ENCODE measurements around the gene CXCL14. TPM values are rescaled to one million over a fixed set of nuclear protein-coding genes. Genes with fewer than 3 reads are reported as not detected.

CXCL14 gene
- polyA plus RNA-seq, 1 experiment = not detected

DNA sequence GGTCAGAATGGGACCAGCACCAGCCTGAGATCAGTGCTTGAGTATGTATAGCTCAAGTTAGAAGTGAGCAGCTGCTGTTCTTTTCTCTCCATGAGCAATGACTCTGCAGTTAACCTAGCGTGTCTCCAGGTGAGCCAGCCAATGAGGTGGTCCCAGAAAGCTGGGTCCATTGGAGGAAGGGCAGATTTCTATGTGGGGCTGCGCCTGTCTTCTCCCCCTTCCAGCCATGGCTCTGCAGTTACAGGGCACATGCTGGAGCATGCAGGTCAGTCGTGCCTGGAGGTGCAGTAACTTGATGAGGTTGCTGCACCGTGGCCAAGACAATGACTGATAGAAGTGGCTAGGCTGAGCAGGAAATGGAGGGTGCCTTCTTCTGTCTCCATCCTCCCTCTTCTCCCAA is 29.6 kb upstream of the CXCL14 start:
- no peak for DNase-seq (ENCODE audit: low read depth, low spot score)
- POLR2A ChIA-PET = no interaction called here
- CTCF ChIA-PET = no interaction called here
- H3K9me3 ChIP-seq (ENCODE audit: control insufficient read depth, insufficient read depth, low read length) = no peaks in the 10 kb centered on the region
- TF ChIP-seq CTCF (IDR thresholded peaks at IDR 0.05; ENCODE audit: low read depth, low read length) = no peak
- H3K27ac ChIP-seq (ENCODE audit: low read depth, low read length) = no peak overlapping the region
- H3K4me3 ChIP-seq (ENCODE audit: low read depth, low read length) = no peak overlapping the region
- peaks cover 3% of the 10 kb centered on the region for H3K27me3 ChIP-seq (ENCODE audit: control insufficient read depth, insufficient read depth, low read length)

- Histone ChIP-seq H3K4me3 (ENCODE audit: low read depth, low read length) (no peak overlapping the region), H3K9me3 (ENCODE audit: control insufficient read depth, insufficient read depth, low read length) (no peaks in the 10 kb centered on the region), H3K27me3 (ENCODE audit: control insufficient read depth, insufficient read depth, low read length) (peaks cover 3% of the 10 kb centered on the region), H3K27ac (ENCODE audit: low read depth, low read length) (no peak overlapping the region)
- DNase-seq (ENCODE audit: low read depth, low spot score) = no peak
- CTCF ChIA-PET = interaction anchor here (1.4 kb wide), 1 partner anchor 40 kb away, joined by 4 read pairs; no protein-coding TSS in a partner anchor
- POLR2A ChIA-PET = no interaction called here
- no peak for TF ChIP-seq CTCF (IDR thresholded peaks at IDR 0.05; ENCODE audit: low read depth, low read length)
Observed at GRCh38 chr5:135606431-135606830, 27.6 kb upstream of the CXCL14 start.

DNA sequence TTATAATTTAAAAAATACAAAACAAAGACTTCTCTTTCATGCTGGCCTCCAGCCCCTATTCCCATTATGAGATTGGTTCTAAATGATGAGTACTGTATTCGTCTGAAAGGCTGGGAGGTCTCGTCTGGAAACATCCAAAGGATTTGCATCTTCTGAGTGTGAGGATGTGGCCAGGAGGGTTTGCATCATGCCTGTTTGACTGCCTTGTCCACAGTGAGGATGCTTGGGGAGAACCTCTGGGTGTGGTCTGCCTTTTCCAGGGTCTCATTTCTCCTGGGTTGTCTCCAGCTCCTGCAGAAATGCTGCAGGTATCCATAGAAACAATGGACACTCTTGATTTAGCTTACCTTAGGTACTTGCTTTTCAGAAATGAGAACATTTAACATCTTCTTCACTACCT is 26.4 kb upstream of the CXCL14 start:
- Histone ChIP-seq H3K9me3 (ENCODE audit: control insufficient read depth, insufficient read depth, low read length) (no peaks in the 10 kb centered on the region), H3K27me3 (ENCODE audit: control insufficient read depth, insufficient read depth, low read length) (peaks cover 3% of the 10 kb centered on the region), H3K27ac (ENCODE audit: low read depth, low read length) (no peak overlapping the region), H3K4me3 (ENCODE audit: low read depth, low read length) (no peak overlapping the region)
- CTCF ChIA-PET = interaction anchor here (1.1 kb wide), 1 partner anchor 39 kb away, joined by 3 read pairs; no protein-coding TSS in a partner anchor
- DNase-seq (ENCODE audit: low read depth, low spot score) = no peak
- POLR2A ChIA-PET = no interaction called here
- no peak for TF ChIP-seq CTCF (IDR thresholded peaks at IDR 0.05; ENCODE audit: low read depth, low read length)

GRCh38 chr5:135604056-135604455 is 25.3 kb upstream of the CXCL14 start:
- no peak for DNase-seq (ENCODE audit: low read depth, low spot score)
- H3K4me3 ChIP-seq (ENCODE audit: low read depth, low read length) = no peak overlapping the region

More at GRCh38 chr5:135604056-135604455, 25.3 kb upstream of the CXCL14 start:
- ChIA-PET CTCF (no interaction called here), POLR2A (no interaction called here)
- Histone ChIP-seq H3K9me3 (ENCODE audit: control insufficient read depth, insufficient read depth, low read length) (no peaks in the 10 kb centered on the region), H3K27me3 (ENCODE audit: control insufficient read depth, insufficient read depth, low read length) (peaks cover 6% of the 10 kb centered on the region), H3K27ac (ENCODE audit: low read depth, low read length) (no peak overlapping the region)
- no peak for TF ChIP-seq CTCF (IDR thresholded peaks at IDR 0.05; ENCODE audit: low read depth, low read length)

Measured in AG04450 (cell line).